HEK293 (cell line): Measurements from ENCODE around the gene P2RY11.

ENCODE experiments used
- CTCF ChIA-PET: fragments of 350-600 bp; formaldehyde crosslinking; extraction: SDS; loops from one replicate; lab custom pipeline; 2021; ENCODE audit warnings: antibody characterized with exemption; lab: Yijun Ruan, JAX
- POLR2A ChIA-PET: fragments of 300-600 bp; formaldehyde crosslinking; extraction: SDS; loops from one replicate; lab custom pipeline; 2020; ENCODE audit warnings: antibody characterized with exemption, inconsistent platforms; lab: Yijun Ruan, JAX
- H3K27ac ChIP-seq: fragments of 200-500 bp; sonication (Bioruptor generic); 2 replicates; pipeline ENCODE4 v1.5.1; 2014; ENCODE audit warnings: low read depth, low read length, control low read depth, inconsistent platforms; ENCODE audit errors: extremely low read depth
- H3K36me3 ChIP-seq, 2 experiments: fragments of 200-500 bp in 1 of 2; sonication (Bioruptor generic) in 1 of 2; 1 replicate in 1 of 2; 2 replicates in 1 of 2; pipeline ENCODE4 v1.5.1; 2014 to 2017; ENCODE audit warnings: inconsistent platforms in 2 of 2, low read length in 2 of 2; ENCODE audit not compliant: control insufficient read depth in 2 of 2, insufficient read depth in 1 of 2
- H3K4me1 ChIP-seq: fragments of 200-500 bp; sonication (Bioruptor generic); 2 replicates; pipeline ENCODE4 v1.5.1; 2014; ENCODE audit warnings: mild to moderate bottlenecking, low read length, inconsistent platforms; ENCODE audit not compliant: control insufficient read depth, insufficient read depth
- H3K4me3 ChIP-seq: 2 replicates; pipeline ENCODE4 v1.5.1; 2011; ENCODE audit warnings: low read depth, mild to moderate bottlenecking, control low read depth, low read length, moderate library complexity
- H3K9me3 ChIP-seq: fragments of 200-500 bp; sonication (Bioruptor generic); 2 replicates; pipeline ENCODE4 v1.5.1; 2014; ENCODE audit warnings: low read depth, low read length, inconsistent platforms; ENCODE audit not compliant: control insufficient read depth, insufficient read depth
- FEZF1 ChIP-seq: fragments of 450-650 bp; formaldehyde crosslinking; IDR thresholded peaks from 2 replicates; pipeline ENCODE4 v1.5.1; 2016; ENCODE audit warnings: missing biosample characterization, missing genetic modification characterization
- HOXA7 ChIP-seq: sonication (generic); formaldehyde crosslinking; IDR thresholded peaks from 2 replicates; pipeline ENCODE4 v1.8.1; 2022; ENCODE audit warnings: missing genetic modification reagents, borderline replicate concordance
- KLF1 ChIP-seq: fragments of 450-650 bp; formaldehyde crosslinking; IDR thresholded peaks from 2 replicates; pipeline ENCODE4 v1.5.1; 2016; ENCODE audit warnings: missing biosample characterization, missing genetic modification characterization
- MEIS1 ChIP-seq: sonication (generic); formaldehyde crosslinking; IDR thresholded peaks from 2 replicates; pipeline ENCODE4 v1.8.1; 2022; ENCODE audit warnings: missing genetic modification reagents, mild to moderate bottlenecking, borderline replicate concordance
- MYNN ChIP-seq: fragments of 450-650 bp; formaldehyde crosslinking; IDR thresholded peaks from 2 replicates; pipeline ENCODE4 v1.5.1; 2016; ENCODE audit warnings: missing biosample characterization, missing genetic modification characterization, borderline replicate concordance
- MZF1 ChIP-seq: fragments of 450-650 bp; formaldehyde crosslinking; IDR thresholded peaks from 2 replicates; pipeline ENCODE4 v1.5.1; 2017; ENCODE audit warnings: missing biosample characterization, missing genetic modification characterization, borderline replicate concordance
- OSR2 ChIP-seq: fragments of 450-650 bp; formaldehyde crosslinking; IDR thresholded peaks from 2 replicates; pipeline ENCODE4 v1.5.1; 2016; ENCODE audit warnings: missing biosample characterization, missing genetic modification characterization
- PBX3 ChIP-seq: sonication (generic); formaldehyde crosslinking; IDR thresholded peaks from 2 replicates; pipeline ENCODE4 v1.8.1; 2022; ENCODE audit warnings: mild to moderate bottlenecking, moderate library complexity, missing genetic modification reagents
- SETDB1 ChIP-seq: IDR thresholded peaks from one replicate; pipeline ENCODE4 v1.6.1; 2017; ENCODE audit warnings: mild to moderate bottlenecking, low read length, moderate library complexity, mixed read lengths; ENCODE audit not compliant: insufficient read length
- ZBTB21 ChIP-seq: fragments of 450-650 bp; formaldehyde crosslinking; IDR thresholded peaks from 2 replicates; pipeline ENCODE4 v1.5.1; 2017; ENCODE audit warnings: missing biosample characterization, missing genetic modification characterization
- ZNF202 ChIP-seq: fragments of 450-650 bp; formaldehyde crosslinking; IDR thresholded peaks from 2 replicates; pipeline ENCODE4 v1.5.1; 2016; ENCODE audit warnings: missing biosample characterization, missing genetic modification characterization, borderline replicate concordance
- ZNF211 ChIP-seq: fragments of 450-650 bp; formaldehyde crosslinking; IDR thresholded peaks from 2 replicates; pipeline ENCODE4 v1.5.1; 2016; ENCODE audit warnings: low read depth, missing biosample characterization, missing genetic modification characterization
- ZNF391 ChIP-seq: fragments of 450-650 bp; formaldehyde crosslinking; IDR thresholded peaks from 2 replicates; pipeline ENCODE4 v1.5.1; 2016; ENCODE audit warnings: low read depth, missing biosample characterization, missing genetic modification characterization, borderline replicate concordance
- ZNF416 ChIP-seq: fragments of 450-650 bp; formaldehyde crosslinking; IDR thresholded peaks from 2 replicates; pipeline ENCODE4 v1.5.1; 2016; ENCODE audit warnings: missing biosample characterization, missing genetic modification characterization
- ZNF501 ChIP-seq: fragments of 450-650 bp; formaldehyde crosslinking; IDR thresholded peaks from 2 replicates; pipeline ENCODE4 v1.5.1; 2016; ENCODE audit warnings: missing biosample characterization, missing genetic modification characterization
- ZNF514 ChIP-seq: fragments of 450-650 bp; formaldehyde crosslinking; IDR thresholded peaks from 2 replicates; pipeline ENCODE4 v1.5.1; 2016; ENCODE audit warnings: missing biosample characterization, missing genetic modification characterization
- ZNF518A ChIP-seq: fragments of 450-650 bp; formaldehyde crosslinking; conservative IDR thresholded peaks from 2 replicates; pipeline ENCODE4 v1.5.1; 2016; ENCODE audit warnings: low read depth, missing biosample characterization, missing genetic modification characterization
- ZNF660 ChIP-seq: fragments of 450-650 bp; IDR thresholded peaks from 2 replicates; pipeline ENCODE4 v1.5.1; 2018; ENCODE audit warnings: missing biosample characterization, mild to moderate bottlenecking, missing genetic modification characterization
- ZNF664 ChIP-seq: fragments of 450-650 bp; formaldehyde crosslinking; IDR thresholded peaks from 2 replicates; pipeline ENCODE4 v1.5.1; 2016; ENCODE audit warnings: missing biosample characterization, missing genetic modification characterization
- TF ChIP-seq, protein P1 (sequence below): fragments of 450-650 bp; formaldehyde crosslinking; IDR thresholded peaks from 2 replicates; pipeline ENCODE4 v1.5.1; 2016; ENCODE audit warnings: missing biosample characterization, missing genetic modification characterization
- TF ChIP-seq, protein P2 (sequence below): fragments of 450-650 bp; formaldehyde crosslinking; IDR thresholded peaks from 2 replicates; pipeline ENCODE4 v1.5.1; 2016; ENCODE audit warnings: missing biosample characterization, missing genetic modification characterization

Gene P2RY11

DNA sequence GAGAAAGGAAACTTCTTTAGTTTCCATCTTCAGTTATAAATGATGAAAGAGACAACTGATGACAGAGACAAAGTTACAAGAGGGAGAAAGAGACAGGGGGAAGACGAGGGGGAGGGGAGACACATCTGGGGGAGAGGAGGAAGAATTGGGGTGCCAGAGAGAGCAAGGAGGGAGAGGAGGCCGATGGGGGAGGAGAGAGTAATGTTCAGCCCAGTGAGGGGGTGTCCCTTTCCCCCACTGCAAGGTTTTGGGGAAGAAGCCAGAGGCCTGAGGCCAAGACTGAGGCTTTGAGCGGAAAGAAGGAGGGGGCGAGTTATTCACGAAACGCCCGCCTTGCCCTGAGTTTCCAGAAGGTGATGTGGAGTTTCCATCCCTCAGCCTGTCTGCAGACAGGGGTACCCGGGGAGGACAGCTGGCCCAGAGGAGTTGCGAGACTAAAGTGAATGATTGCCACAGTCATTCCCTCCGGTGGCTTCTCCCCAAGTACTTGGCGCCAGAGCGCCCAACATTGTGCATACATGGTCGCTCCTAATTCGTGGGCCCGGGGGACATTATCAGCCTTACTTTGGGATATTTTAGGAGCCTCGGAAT is 5.9 kb upstream of the P2RY11 start (continued):
- TF ChIP-seq OSR2 (tag by site-specific recombination): no peak
- peak; percentile 86; the same call in 1 of the 2 replicates for TF ChIP-seq ZNF660 (tag by site-specific recombination)
- no peak for TF ChIP-seq ZBTB21 (tag by site-specific recombination)
- no peak for TF ChIP-seq ZNF211 (tag by site-specific recombination)
- no peak for TF ChIP-seq HOXA7 (CRISPR knock-in tag)
- no peak for TF ChIP-seq ZNF664 (tag by site-specific recombination)
- TF ChIP-seq MZF1 (tag by site-specific recombination): no peak
- no peak for TF ChIP-seq ZNF202 (tag by site-specific recombination)
- TF ChIP-seq, protein P1, sequence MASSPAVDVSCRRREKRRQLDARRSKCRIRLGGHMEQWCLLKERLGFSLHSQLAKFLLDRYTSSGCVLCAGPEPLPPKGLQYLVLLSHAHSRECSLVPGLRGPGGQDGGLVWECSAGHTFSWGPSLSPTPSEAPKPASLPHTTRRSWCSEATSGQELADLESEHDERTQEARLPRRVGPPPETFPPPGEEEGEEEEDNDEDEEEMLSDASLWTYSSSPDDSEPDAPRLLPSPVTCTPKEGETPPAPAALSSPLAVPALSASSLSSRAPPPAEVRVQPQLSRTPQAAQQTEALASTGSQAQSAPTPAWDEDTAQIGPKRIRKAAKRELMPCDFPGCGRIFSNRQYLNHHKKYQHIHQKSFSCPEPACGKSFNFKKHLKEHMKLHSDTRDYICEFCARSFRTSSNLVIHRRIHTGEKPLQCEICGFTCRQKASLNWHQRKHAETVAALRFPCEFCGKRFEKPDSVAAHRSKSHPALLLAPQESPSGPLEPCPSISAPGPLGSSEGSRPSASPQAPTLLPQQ: no peak
- no peak for TF ChIP-seq FEZF1 (tag by site-specific recombination)
- TF ChIP-seq MYNN (tag by site-specific recombination): no peak

DNA sequence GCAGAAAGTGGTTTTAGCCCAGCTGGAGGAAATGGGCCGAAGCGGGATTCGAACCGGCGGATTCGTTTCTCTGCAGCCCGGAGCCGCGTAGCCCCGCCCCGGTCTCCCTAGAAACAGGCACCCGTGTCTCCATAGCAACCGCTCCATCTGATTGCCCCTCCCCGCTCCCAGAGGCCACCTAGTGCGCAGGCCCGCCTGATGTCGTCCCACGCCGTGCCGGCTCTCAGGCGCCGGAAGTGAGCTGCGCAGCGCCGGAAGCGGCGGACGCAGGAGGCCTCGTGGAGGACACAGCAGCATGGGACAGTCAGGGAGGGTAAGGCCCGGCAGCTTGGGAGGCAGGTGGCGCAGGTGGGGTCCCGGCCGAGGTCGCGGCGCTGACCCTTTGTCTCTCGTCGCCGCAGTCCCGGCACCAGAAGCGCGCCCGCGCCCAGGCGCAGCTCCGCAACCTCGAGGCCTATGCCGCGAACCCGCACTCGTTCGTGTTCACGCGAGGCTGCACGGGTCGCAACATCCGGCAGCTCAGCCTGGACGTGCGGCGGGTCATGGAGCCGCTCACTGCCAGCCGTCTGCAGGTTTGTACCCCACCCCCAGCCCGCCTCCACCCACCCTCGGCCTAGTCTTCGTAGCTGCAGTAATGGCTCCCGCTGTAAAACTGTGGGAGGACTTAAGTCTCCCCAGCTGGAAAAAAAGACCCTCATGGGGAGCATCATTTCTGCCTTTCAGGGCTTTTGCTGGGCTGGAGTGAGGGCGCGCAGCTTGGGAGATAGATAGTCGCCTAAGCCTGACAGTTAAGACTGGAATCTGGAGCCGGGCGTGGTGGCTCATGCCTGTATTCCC is 5.2 kb upstream of the P2RY11 start, which contains the start of gene PPAN:
Gene PPAN (plus strand): TSS at position 263 of the 837 bp plus-strand sequence. CDS start 33 bp downstream, at position 296.
- peak within 1 kb of the TSS; percentile 93 for H3K4me3 ChIP-seq
- POLR2A ChIA-PET: interaction anchor here (0.6 to 2.1 kb wide), 6 partner anchors 9 to 406 kb away, joined by 3 to 26 read pairs (median 4); partner anchors contain the start of gene DNMT1
- H3K9me3 ChIP-seq: no peaks in the 10 kb centered on the region
- peaks cover 14 to 43% of the 10 kb centered on the region in 2 experiments; a peak in 2 of 3 replicates for H3K36me3 ChIP-seq
- CTCF ChIA-PET: interaction anchor here (0.6 to 1.2 kb wide), 4 partner anchors 63 to 153 kb away, joined by 3 to 4 read pairs (median 4); no protein-coding TSS in a partner anchor
- H3K27ac ChIP-seq: peak within 1 kb of the TSS; percentile 71; the same call in 1 of the 2 replicates
- H3K4me1 ChIP-seq: no peaks in the 10 kb centered on the region
- TF ChIP-seq MEIS1: no peak
- TF ChIP-seq, protein P2, sequence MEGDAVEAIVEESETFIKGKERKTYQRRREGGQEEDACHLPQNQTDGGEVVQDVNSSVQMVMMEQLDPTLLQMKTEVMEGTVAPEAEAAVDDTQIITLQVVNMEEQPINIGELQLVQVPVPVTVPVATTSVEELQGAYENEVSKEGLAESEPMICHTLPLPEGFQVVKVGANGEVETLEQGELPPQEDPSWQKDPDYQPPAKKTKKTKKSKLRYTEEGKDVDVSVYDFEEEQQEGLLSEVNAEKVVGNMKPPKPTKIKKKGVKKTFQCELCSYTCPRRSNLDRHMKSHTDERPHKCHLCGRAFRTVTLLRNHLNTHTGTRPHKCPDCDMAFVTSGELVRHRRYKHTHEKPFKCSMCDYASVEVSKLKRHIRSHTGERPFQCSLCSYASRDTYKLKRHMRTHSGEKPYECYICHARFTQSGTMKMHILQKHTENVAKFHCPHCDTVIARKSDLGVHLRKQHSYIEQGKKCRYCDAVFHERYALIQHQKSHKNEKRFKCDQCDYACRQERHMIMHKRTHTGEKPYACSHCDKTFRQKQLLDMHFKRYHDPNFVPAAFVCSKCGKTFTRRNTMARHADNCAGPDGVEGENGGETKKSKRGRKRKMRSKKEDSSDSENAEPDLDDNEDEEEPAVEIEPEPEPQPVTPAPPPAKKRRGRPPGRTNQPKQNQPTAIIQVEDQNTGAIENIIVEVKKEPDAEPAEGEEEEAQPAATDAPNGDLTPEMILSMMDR (tag by site-specific recombination): peak; percentile 78
- no peak for TF ChIP-seq SETDB1
- TF ChIP-seq ZNF501: peak; percentile 48; the same call in 1 of the 2 replicates
- TF ChIP-seq ZNF518A (tag by site-specific recombination): peak; percentile 67
- TF ChIP-seq ZNF391 (tag by site-specific recombination): no peak
- TF ChIP-seq KLF1 (tag by site-specific recombination): no peak
- TF ChIP-seq PBX3 (CRISPR knock-in tag): peak; percentile 25; the same call in 1 of the 2 replicates
- TF ChIP-seq ZNF416 (tag by site-specific recombination): no peak
- no peak for TF ChIP-seq ZNF514 (tag by site-specific recombination)
- no peak for TF ChIP-seq ZNF664 (tag by site-specific recombination)
